ENCODE results near the gene FAM184B.

GRCh38 chr4:17665346-17665745, 116.1 kb downstream of the FAM184B start:
- no peak for TF ChIP-seq CTCF (IDR thresholded peaks at IDR 0.05)
- TF ChIP-seq EZH2 (IDR thresholded peaks at IDR 0.05) = no peak

Data from neural progenitor cell (in vitro differentiated cells).